GM12801 (cell line): Measurements from ENCODE around the gene PTPRM.

Source experiments
- CTCF ChIP-seq: IDR thresholded peaks from one replicate; pipeline ENCODE4 v1.5.1; 2011; ENCODE audit warnings: control low read depth; ENCODE audit not compliant: insufficient read length; ENCODE audit errors: extremely low read depth

PTPRM gene

GRCh38 chr18:8248576-8248975 lies 681.5 kb downstream of the PTPRM start:
- TF ChIP-seq CTCF, result no peak

- TF ChIP-seq CTCF, result no peak
These were observed 682.7 kb downstream of the PTPRM start for GRCh38 chr18:8249811-8250210.

GRCh38 chr18:8252371-8252770 lies 685.3 kb downstream of the PTPRM start:
- no peak for TF ChIP-seq CTCF

GRCh38 chr18:8253944-8254343 lies 686.8 kb downstream of the PTPRM start:
- no peak for TF ChIP-seq CTCF

- no peak for TF ChIP-seq CTCF
These were observed 687.5 kb downstream of the PTPRM start for GRCh38 chr18:8254654-8255053.

- no peak for TF ChIP-seq CTCF
These were observed 690.8 kb downstream of the PTPRM start for GRCh38 chr18:8257851-8258434.

- TF ChIP-seq CTCF, result no peak
These were observed 693.2 kb downstream of the PTPRM start for GRCh38 chr18:8260319-8260718.
